Lower lobe of right lung (tissue), 2 donors: ENCODE data around the gene SLFN12L. TPM values are rescaled to one million over a fixed set of nuclear protein-coding genes. Genes with fewer than 3 reads are reported as not detected.
"Not testable (repeated sequence)": the region's sequence is repeated elsewhere in the genome, so short reads cannot be mapped to it uniquely, and the experiment has no call there.

Source experiments
- ATAC-seq, 2 donors: fragments of 200-7000 bp; cut with Tn5 transposase; one replicate each; pipeline ENCODE4 v1.9.1; 2020 to 2022; ENCODE audit warnings: mild to moderate bottlenecking in 2 of 2, moderate library complexity in 2 of 2
- DNase-seq: peaks from one replicate; pipeline ENCODE4 v3.0.0-alpha.2; 2020
- H3K27ac ChIP-seq: fragments of 200-600 bp; one replicate; pipeline ENCODE4 v1.8.0; 2022
- H3K27me3 ChIP-seq: fragments of 200-600 bp; one replicate; pipeline ENCODE4 v1.8.0; 2022; ENCODE audit warnings: low read depth
- H3K36me3 ChIP-seq: fragments of 200-600 bp; one replicate; pipeline ENCODE4 v1.8.0; 2022; ENCODE audit warnings: mild to moderate bottlenecking
- H3K4me1 ChIP-seq: fragments of 200-600 bp; one replicate; pipeline ENCODE4 v1.8.0; 2022
- H3K4me3 ChIP-seq: fragments of 200-600 bp; one replicate; pipeline ENCODE4 v1.8.0; 2022; ENCODE audit warnings: mild to moderate bottlenecking
- H3K9me3 ChIP-seq: fragments of 200-600 bp; one replicate; pipeline ENCODE4 v1.8.0; 2022
- CTCF ChIP-seq: fragments of 200-600 bp; IDR thresholded peaks from one replicate; pipeline ENCODE4 v1.8.0; 2022; ENCODE audit warnings: antibody characterized with exemption, mild to moderate bottlenecking
- intact Hi-C: fragments of 100-400 bp; cut with DNase I; formaldehyde crosslinking; loops from one replicate; pipeline ENCODE4 v1.11.0; 2022
- total RNA-seq: library from RNA; stranded (reverse); fragmentation: NEBNext Ultra II Directional; extraction: Animal tissue kit (Norgen Biotek cat#: 25700); gene quantifications from one replicate; pipeline ENCODE4 v1.2.1, GENCODE V29; 2021
- donor health status: DM: no; HTN: yes; CAD: no; lungs with severe emphysema.

Gene SLFN12L
- total RNA-seq, 1 donor from 2014 or later: 4.0 TPM

GRCh38 chr17:35515027-35515426, 22.5 kb downstream of the SLFN12L start:
- no peak overlapping the region for H3K27ac ChIP-seq
- ATAC-seq (no peak), DNase-seq (no peak)
- TF ChIP-seq CTCF: no peak
- no peak overlapping the region for H3K4me3 ChIP-seq
- no peaks in the 10 kb centered on the region for H3K4me1 ChIP-seq
- intact Hi-C loops: no loop called here
- H3K9me3 ChIP-seq: no peaks in the 10 kb centered on the region
- peaks cover 9% of the 10 kb centered on the region for H3K27me3 ChIP-seq
- no peaks in the 10 kb centered on the region for H3K36me3 ChIP-seq

GRCh38 chr17:35514564-35514963, 22.9 kb downstream of the SLFN12L start:
- DNase-seq (no peak), ATAC-seq (no peak)
- no peaks in the 10 kb centered on the region for H3K4me1 ChIP-seq
- no peak overlapping the region for H3K4me3 ChIP-seq
- H3K36me3 ChIP-seq: no peaks in the 10 kb centered on the region
- intact Hi-C loops: no loop called here
- no peaks in the 10 kb centered on the region for H3K9me3 ChIP-seq
- H3K27me3 ChIP-seq: peaks cover 9% of the 10 kb centered on the region
- no peak overlapping the region for H3K27ac ChIP-seq
- no peak for TF ChIP-seq CTCF

GRCh38 chr17:35510052-35510451, 27.4 kb downstream of the SLFN12L start:
- TF ChIP-seq CTCF: no peak
- no peaks in the 10 kb centered on the region for H3K36me3 ChIP-seq
- H3K4me3 ChIP-seq: no peak overlapping the region
- peaks cover 2% of the 10 kb centered on the region for H3K27me3 ChIP-seq
- no peak overlapping the region for H3K27ac ChIP-seq
- intact Hi-C loops: no loop called here
- H3K4me1 ChIP-seq: no peaks in the 10 kb centered on the region
- ATAC-seq (no peak), DNase-seq (no peak)
- peaks cover 10% of the 10 kb centered on the region for H3K9me3 ChIP-seq

GRCh38 chr17:35507714-35508113, 29.8 kb downstream of the SLFN12L start:
- H3K4me1 ChIP-seq, H3K27ac ChIP-seq, H3K36me3 ChIP-seq, intact Hi-C loops, ATAC-seq, H3K4me3 ChIP-seq, DNase-seq, H3K27me3 ChIP-seq: not testable (repeated sequence)
- peaks cover 10% of the 10 kb centered on the region for H3K9me3 ChIP-seq

GRCh38 chr17:35499548-35499947, 37.9 kb downstream of the SLFN12L start:
- no peak overlapping the region for H3K27ac ChIP-seq
- DNase-seq: no peak

More at GRCh38 chr17:35499548-35499947, 37.9 kb downstream of the SLFN12L start:
- peaks cover 47% of the 10 kb centered on the region for H3K27me3 ChIP-seq
- no peak overlapping the region for H3K4me3 ChIP-seq
- peaks cover 13% of the 10 kb centered on the region for H3K4me1 ChIP-seq
- TF ChIP-seq CTCF: no peak
- no peaks in the 10 kb centered on the region for H3K36me3 ChIP-seq
- no peak for ATAC-seq
- H3K9me3 ChIP-seq: no peaks in the 10 kb centered on the region
- intact Hi-C loops: no loop called here
